ENCODE measurements around the gene RC3H1.

- TF ChIP-seq EZH2 (IDR thresholded peaks at IDR 0.05) (no peak), FOXP2 (optimal IDR thresholded peaks at IDR 0.05; ENCODE audit: control extremely low read depth, extremely low read length, insufficient read depth) (no peak)
Observed at GRCh38 chr1:173887627-173888026, 134.5 kb downstream of the RC3H1 start.
